ENCODE measurements around the gene AGBL1.

Gene AGBL1

GRCh38 chr15:86659724-86660411 is 580.2 kb downstream of the AGBL1 start:
- no peak overlapping the region for H2BK120ac ChIP-seq (ENCODE audit: low read depth, low read length)
- H3K18ac ChIP-seq (ENCODE audit: low read depth in 1 of 2, low read length in 2 of 2) = no peak overlapping the region
- H2AFZ ChIP-seq (ENCODE audit: low read depth, low read length) = no peak overlapping the region
- H3K27ac ChIP-seq (ENCODE audit: low read length, poor library complexity, severe bottlenecking) = no peak overlapping the region
- H3K14ac ChIP-seq (ENCODE audit: low read length in 2 of 2) = no peak overlapping the region
- H3K23ac ChIP-seq (ENCODE audit: low read length in 2 of 2) = no peak overlapping the region
- H3K9me3 ChIP-seq (ENCODE audit: control insufficient read depth, low read length) = no peaks in the 10 kb centered on the region
- no peak overlapping the region for H3K4me2 ChIP-seq (ENCODE audit: low read length, poor library complexity, severe bottlenecking)
- H3K9ac ChIP-seq (ENCODE audit: low read length) = no peak overlapping the region
- no peak for DNase-seq
- H3K4ac ChIP-seq (ENCODE audit: low read depth in 1 of 2, low read length in 2 of 2) = no peak overlapping the region
- H3K4me3 ChIP-seq (ENCODE audit: insufficient read depth in 1 of 2, low read depth in 1 of 2, low read length in 2 of 2) = no peak overlapping the region
- no peaks in the 10 kb centered on the region for H3K79me1 ChIP-seq (replicated peaks; ENCODE audit: low read length, poor library complexity, severe bottlenecking)
- H2BK12ac ChIP-seq (ENCODE audit: low read length in 2 of 2) = no peak overlapping the region
- H2BK15ac ChIP-seq (ENCODE audit: low read depth, poor library complexity, severe bottlenecking) = no peak overlapping the region
- no peaks in the 10 kb centered on the region for H3K36me3 ChIP-seq (ENCODE audit: control insufficient read depth in 1 of 2, insufficient read depth in 2 of 2, low read depth in 1 of 2, low read length in 2 of 2)
- no peak overlapping the region for H4K8ac ChIP-seq (ENCODE audit: low read length)
- H2AK5ac ChIP-seq (ENCODE audit: low read length, severe bottlenecking) = no peak overlapping the region
- H2BK5ac ChIP-seq (ENCODE audit: low read depth, low read length, poor library complexity, severe bottlenecking) = no peak overlapping the region
- H4K91ac ChIP-seq (ENCODE audit: low read length) = no peak overlapping the region
- 71% methylated on average over 5 of the region's 5 CpGs for WGBS
- no peaks in the 10 kb centered on the region for H3K4me1 ChIP-seq (ENCODE audit: control insufficient read depth, insufficient read depth, low read depth, low read length)
- H3K27me3 ChIP-seq (ENCODE audit: control insufficient read depth in 1 of 2, insufficient read depth in 1 of 2, low read length in 2 of 2) = no peaks in the 10 kb centered on the region

DNA sequence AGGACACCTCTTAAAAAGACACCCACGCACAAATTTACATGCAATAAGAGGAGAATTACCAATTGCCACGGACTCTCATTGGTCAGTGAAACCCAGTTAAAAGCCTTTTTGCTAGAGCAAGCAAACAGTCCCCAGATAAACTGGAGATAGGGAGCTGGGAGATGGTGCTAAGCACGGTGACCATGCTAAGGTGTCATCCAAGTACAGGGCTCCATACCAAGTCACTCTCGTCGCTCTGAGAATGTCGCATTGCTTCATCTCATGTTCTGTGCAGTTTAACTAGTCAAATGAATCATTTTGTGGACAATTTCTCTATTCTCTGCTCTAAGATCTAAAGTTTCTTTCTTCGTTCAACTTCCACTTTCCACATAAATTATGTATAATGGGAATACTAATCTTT is 581.9 kb downstream of the AGBL1 start:
- 75% methylated on average over 6 of the region's 7 CpGs for WGBS
- H3K4me3 ChIP-seq (ENCODE audit: insufficient read depth in 1 of 2, low read depth in 1 of 2, low read length in 2 of 2) = no peak overlapping the region
- H2BK120ac ChIP-seq (ENCODE audit: low read depth, low read length) = no peak overlapping the region
- no peaks in the 10 kb centered on the region for H3K36me3 ChIP-seq (ENCODE audit: control insufficient read depth in 1 of 2, insufficient read depth in 2 of 2, low read depth in 1 of 2, low read length in 2 of 2)
- no peaks in the 10 kb centered on the region for H3K79me1 ChIP-seq (replicated peaks; ENCODE audit: low read length, poor library complexity, severe bottlenecking)
- no peaks in the 10 kb centered on the region for H3K4me1 ChIP-seq (ENCODE audit: control insufficient read depth, insufficient read depth, low read depth, low read length)
- H3K4ac ChIP-seq (ENCODE audit: low read depth in 1 of 2, low read length in 2 of 2) = no peak overlapping the region
- H3K14ac ChIP-seq (ENCODE audit: low read length in 2 of 2) = no peak overlapping the region
- H2AFZ ChIP-seq (ENCODE audit: low read depth, low read length) = no peak overlapping the region
- DNase-seq = no peak
- H3K27ac ChIP-seq (ENCODE audit: low read length, poor library complexity, severe bottlenecking) = no peak overlapping the region
- H4K8ac ChIP-seq (ENCODE audit: low read length) = no peak overlapping the region
- H3K4me2 ChIP-seq (ENCODE audit: low read length, poor library complexity, severe bottlenecking) = no peak overlapping the region
- H2AK5ac ChIP-seq (ENCODE audit: low read length, severe bottlenecking) = no peak overlapping the region
- no peak overlapping the region for H3K18ac ChIP-seq (ENCODE audit: low read depth in 1 of 2, low read length in 2 of 2)
- H2BK15ac ChIP-seq (ENCODE audit: low read depth, poor library complexity, severe bottlenecking) = no peak overlapping the region
- no peaks in the 10 kb centered on the region for H3K9me3 ChIP-seq (ENCODE audit: control insufficient read depth, low read length)
- no peak overlapping the region for H3K23ac ChIP-seq (ENCODE audit: low read length in 2 of 2)
- no peak overlapping the region for H2BK5ac ChIP-seq (ENCODE audit: low read depth, low read length, poor library complexity, severe bottlenecking)
- no peak overlapping the region for H2BK12ac ChIP-seq (ENCODE audit: low read length in 2 of 2)
- H3K27me3 ChIP-seq (ENCODE audit: control insufficient read depth in 1 of 2, insufficient read depth in 1 of 2, low read length in 2 of 2) = no peaks in the 10 kb centered on the region
- no peak overlapping the region for H3K9ac ChIP-seq (ENCODE audit: low read length)
- H4K91ac ChIP-seq (ENCODE audit: low read length) = no peak overlapping the region

- no peak overlapping the region for H3K4me2 ChIP-seq (ENCODE audit: low read length, poor library complexity, severe bottlenecking)
- no peak overlapping the region for H3K18ac ChIP-seq (ENCODE audit: low read depth in 1 of 2, low read length in 2 of 2)
- H3K9me3 ChIP-seq (ENCODE audit: control insufficient read depth, low read length) = no peaks in the 10 kb centered on the region
- H4K91ac ChIP-seq (ENCODE audit: low read length) = no peak overlapping the region
- no peaks in the 10 kb centered on the region for H3K79me1 ChIP-seq (replicated peaks; ENCODE audit: low read length, poor library complexity, severe bottlenecking)
- H3K4me3 ChIP-seq (ENCODE audit: insufficient read depth in 1 of 2, low read depth in 1 of 2, low read length in 2 of 2) = no peak overlapping the region
- H2BK15ac ChIP-seq (ENCODE audit: low read depth, poor library complexity, severe bottlenecking) = no peak overlapping the region
- H3K36me3 ChIP-seq (ENCODE audit: control insufficient read depth in 1 of 2, insufficient read depth in 2 of 2, low read depth in 1 of 2, low read length in 2 of 2) = no peaks in the 10 kb centered on the region
- no peak overlapping the region for H3K9ac ChIP-seq (ENCODE audit: low read length)
- DNase-seq = no peak
- H4K8ac ChIP-seq (ENCODE audit: low read length) = no peak overlapping the region
- 67% methylated on average over 1 of the region's 1 CpG for WGBS
- no peak overlapping the region for H3K27ac ChIP-seq (ENCODE audit: low read length, poor library complexity, severe bottlenecking)
- H2AK5ac ChIP-seq (ENCODE audit: low read length, severe bottlenecking) = no peak overlapping the region
- no peaks in the 10 kb centered on the region for H3K27me3 ChIP-seq (ENCODE audit: control insufficient read depth in 1 of 2, insufficient read depth in 1 of 2, low read length in 2 of 2)
- H2BK12ac ChIP-seq (ENCODE audit: low read length in 2 of 2) = no peak overlapping the region
- H2BK120ac ChIP-seq (ENCODE audit: low read depth, low read length) = no peak overlapping the region
- H2BK5ac ChIP-seq (ENCODE audit: low read depth, low read length, poor library complexity, severe bottlenecking) = no peak overlapping the region
- H3K4me1 ChIP-seq (ENCODE audit: control insufficient read depth, insufficient read depth, low read depth, low read length) = no peaks in the 10 kb centered on the region
- H2AFZ ChIP-seq (ENCODE audit: low read depth, low read length) = no peak overlapping the region
- H3K14ac ChIP-seq (ENCODE audit: low read length in 2 of 2) = no peak overlapping the region
- H3K4ac ChIP-seq (ENCODE audit: low read depth in 1 of 2, low read length in 2 of 2) = no peak overlapping the region
- H3K23ac ChIP-seq (ENCODE audit: low read length in 2 of 2) = no peak overlapping the region
Observed at GRCh38 chr15:86663304-86663703, 583.6 kb downstream of the AGBL1 start.

- Histone ChIP-seq H2BK120ac (ENCODE audit: low read depth, low read length) (no peak overlapping the region), H3K79me1 (replicated peaks; ENCODE audit: low read length, poor library complexity, severe bottlenecking) (no peaks in the 10 kb centered on the region), H2AK5ac (ENCODE audit: low read length, severe bottlenecking) (no peak overlapping the region), H3K4me1 (ENCODE audit: control insufficient read depth, insufficient read depth, low read depth, low read length) (no peaks in the 10 kb centered on the region), H2BK15ac (ENCODE audit: low read depth, poor library complexity, severe bottlenecking) (no peak overlapping the region), H3K27me3 (ENCODE audit: control insufficient read depth in 1 of 2, insufficient read depth in 1 of 2, low read length in 2 of 2) (no peaks in the 10 kb centered on the region), H4K8ac (ENCODE audit: low read length) (no peak overlapping the region), H3K4me2 (ENCODE audit: low read length, poor library complexity, severe bottlenecking) (no peak overlapping the region), H2AFZ (ENCODE audit: low read depth, low read length) (no peak overlapping the region), H4K91ac (ENCODE audit: low read length) (no peak overlapping the region), H3K14ac (ENCODE audit: low read length in 2 of 2) (no peak overlapping the region), H3K9ac (ENCODE audit: low read length) (no peak overlapping the region), H3K18ac (ENCODE audit: low read depth in 1 of 2, low read length in 2 of 2) (no peak overlapping the region), H3K36me3 (ENCODE audit: control insufficient read depth in 1 of 2, insufficient read depth in 2 of 2, low read depth in 1 of 2, low read length in 2 of 2) (no peaks in the 10 kb centered on the region), H2BK12ac (ENCODE audit: low read length in 2 of 2) (no peak overlapping the region), H2BK5ac (ENCODE audit: low read depth, low read length, poor library complexity, severe bottlenecking) (no peak overlapping the region), H3K4ac (ENCODE audit: low read depth in 1 of 2, low read length in 2 of 2) (no peak overlapping the region), H3K23ac (ENCODE audit: low read length in 2 of 2) (no peak overlapping the region), H3K27ac (ENCODE audit: low read length, poor library complexity, severe bottlenecking) (no peak overlapping the region), H3K9me3 (ENCODE audit: control insufficient read depth, low read length) (no peaks in the 10 kb centered on the region), H3K4me3 (ENCODE audit: insufficient read depth in 1 of 2, low read depth in 1 of 2, low read length in 2 of 2) (no peak overlapping the region)
- no peak for DNase-seq
- 83% methylated on average over 2 of the region's 2 CpGs for WGBS
Observed at GRCh38 chr15:86663979-86664378, 584.3 kb downstream of the AGBL1 start.

All from mesenchymal stem cell (in vitro differentiated cells and primary cell).